IMR-90 (cell line): ENCODE data around the gene PSKH1. TPM values are rescaled to one million over a fixed set of nuclear protein-coding genes. Genes with fewer than 3 reads are reported as not detected.

Source experiments
- ATAC-seq: fragments of 200-7000 bp; cut with Tn5 transposase; 2 replicates; pipeline ENCODE4 v1.9.1; 2020; ENCODE audit warnings: low read depth, mild to moderate bottlenecking, moderate library complexity
- BruUV-seq: library from RNA; stranded (reverse); fragments of 400-500 nt; replicated peaks from 2 replicates; lab custom pipeline; 2021; lab: Mats Ljungman, UMichigan
- CTCF ChIA-PET: fragments of 300-600 bp; formaldehyde crosslinking; extraction: SDS; loops from one replicate; lab custom pipeline; 2021; ENCODE audit warnings: antibody characterized with exemption; lab: Yijun Ruan, JAX
- POLR2A ChIA-PET: fragments of 300-600 bp; sonication (Branson Sonifier 250); formaldehyde crosslinking; loops from one replicate; lab custom pipeline; 2022; ENCODE audit warnings: antibody characterized with exemption; ENCODE audit not compliant: unreplicated experiment; lab: Charles Lee
- DNase-seq: peaks from one replicate; pipeline ENCODE4 v3.0.0; 2013
- H2AFZ ChIP-seq: replicated peaks from 2 replicates; pipeline ENCODE3; 2013; ENCODE audit warnings: low read length, mild to moderate bottlenecking; ENCODE audit not compliant: poor library complexity
- H2AK5ac ChIP-seq: 2 replicates; pipeline ENCODE4 v1.6.1; 2013; ENCODE audit warnings: low read depth, low read length, inconsistent platforms
- H2AK9ac ChIP-seq: replicated peaks from 2 replicates; pipeline ENCODE3; 2013; ENCODE audit warnings: mild to moderate bottlenecking, low read depth, low read length, moderate library complexity; ENCODE audit not compliant: poor library complexity
- H2BK120ac ChIP-seq: 2 replicates; pipeline ENCODE4 v1.6.1; 2013; ENCODE audit warnings: low read depth, low read length, inconsistent platforms
- H2BK15ac ChIP-seq: 3 replicates; pipeline ENCODE4 v1.6.1; 2013; ENCODE audit warnings: low read depth, low read length, inconsistent platforms
- H2BK20ac ChIP-seq: 2 replicates; pipeline ENCODE4 v1.6.1; 2013; ENCODE audit warnings: low read depth, mild to moderate bottlenecking, inconsistent platforms, low read length, moderate library complexity
- H2BK5ac ChIP-seq: 2 replicates; pipeline ENCODE4 v1.6.1; 2013; ENCODE audit warnings: mild to moderate bottlenecking, low read depth, low read length, inconsistent platforms; ENCODE audit not compliant: poor library complexity, severe bottlenecking
- H3K14ac ChIP-seq: replicated peaks from 2 replicates; pipeline ENCODE4 v1.6.1; 2013; ENCODE audit warnings: low read depth, low read length, inconsistent platforms
- H3K18ac ChIP-seq: 2 replicates; pipeline ENCODE4 v1.6.1; 2013; ENCODE audit warnings: low read depth, low read length, control low read depth
- H3K23ac ChIP-seq: 2 replicates; pipeline ENCODE4 v1.6.1; 2013; ENCODE audit warnings: low read depth, low read length, inconsistent platforms
- H3K27ac ChIP-seq: 2 replicates; pipeline ENCODE4 v1.5.1; 2013; ENCODE audit warnings: mild to moderate bottlenecking, control low read depth, low read length; ENCODE audit not compliant: insufficient read depth
- H3K27me3 ChIP-seq: 2 replicates; pipeline ENCODE4 v1.6.1; 2013; ENCODE audit warnings: low read length; ENCODE audit not compliant: control insufficient read depth, insufficient read depth
- H3K36me3 ChIP-seq: 2 replicates; pipeline ENCODE4 v1.6.1; 2013; ENCODE audit warnings: low read length, mixed read lengths; ENCODE audit not compliant: control insufficient read depth, insufficient read depth
- H3K4ac ChIP-seq: 2 replicates; pipeline ENCODE4 v1.6.1; 2013; ENCODE audit warnings: low read depth, low read length, inconsistent platforms
- H3K4me1 ChIP-seq: 2 replicates; pipeline ENCODE4 v1.6.1; 2013; ENCODE audit warnings: low read length, mixed read lengths; ENCODE audit not compliant: control insufficient read depth, insufficient read depth
- H3K4me2 ChIP-seq: 2 replicates; pipeline ENCODE4 v1.6.1; 2013; ENCODE audit warnings: low read depth, mild to moderate bottlenecking, control low read depth, low read length, moderate library complexity
- H3K4me3 ChIP-seq: 2 replicates; pipeline ENCODE4 v1.5.1; 2013; ENCODE audit warnings: low read depth, mild to moderate bottlenecking, control low read depth, low read length, moderate library complexity; ENCODE audit not compliant: insufficient read depth
- H3K56ac ChIP-seq: 2 replicates; pipeline ENCODE4 v1.6.1; 2013; ENCODE audit warnings: low read length, inconsistent platforms; ENCODE audit not compliant: insufficient read depth; ENCODE audit errors: extremely low read depth
- H3K79me1 ChIP-seq, 2 experiments: 2 replicates each; pipeline ENCODE4 v1.6.1; 2013; ENCODE audit warnings: low read length in 2 of 2, inconsistent platforms in 1 of 2, low read depth in 1 of 2
- H3K9ac ChIP-seq: 2 replicates; pipeline ENCODE4 v1.6.1; 2013; ENCODE audit warnings: low read depth, low read length, control low read depth
- H3K9me1 ChIP-seq: 2 replicates; pipeline ENCODE4 v1.6.1; 2013; ENCODE audit warnings: low read length, inconsistent platforms; ENCODE audit not compliant: insufficient read depth
- H3K9me3 ChIP-seq: 2 replicates; pipeline ENCODE4 v1.6.1; 2013; ENCODE audit warnings: low read length; ENCODE audit not compliant: control insufficient read depth, insufficient read depth
- H4K20me1 ChIP-seq: 2 replicates; pipeline ENCODE4 v1.6.1; 2013; ENCODE audit warnings: low read length, inconsistent platforms; ENCODE audit not compliant: insufficient read depth
- H4K5ac ChIP-seq: 2 replicates; pipeline ENCODE4 v1.6.1; 2013; ENCODE audit warnings: mild to moderate bottlenecking, low read depth, low read length, control low read depth
- H4K8ac ChIP-seq, 2 experiments: 2 replicates each; pipeline ENCODE4 v1.6.1; 2013; ENCODE audit warnings: low read depth in 2 of 2, low read length in 2 of 2, control low read depth in 1 of 2, inconsistent platforms in 1 of 2
- H4K91ac ChIP-seq: 2 replicates; pipeline ENCODE4 v1.6.1; 2013; ENCODE audit warnings: low read depth, low read length, inconsistent platforms; ENCODE audit not compliant: insufficient read depth
- BHLHE40 ChIP-seq: fragments of 150-350 bp; IDR thresholded peaks from 2 replicates; pipeline ENCODE4 v1.6.1; 2016; ENCODE audit warnings: mild to moderate bottlenecking, low read depth, low read length
- CEBPB ChIP-seq: IDR thresholded peaks from 2 replicates; pipeline ENCODE4 v1.6.1; 2012; ENCODE audit warnings: low read depth, low read length, improper control_type of control experiment
- CHD1 ChIP-seq: IDR thresholded peaks from 2 replicates; pipeline ENCODE4 v1.6.1; 2012; ENCODE audit warnings: low read depth, low read length, improper control_type of control experiment
- CTCF ChIP-seq: conservative IDR thresholded peaks from 2 replicates; pipeline ENCODE4 v1.5.1; 2012; ENCODE audit warnings: mild to moderate bottlenecking, low read depth, low read length, improper control_type of control experiment
- MAFK ChIP-seq: IDR thresholded peaks from 2 replicates; pipeline ENCODE4 v1.6.1; 2012; ENCODE audit warnings: low read depth, low read length, improper control_type of control experiment
- MAZ ChIP-seq: IDR thresholded peaks from 2 replicates; pipeline ENCODE4 v1.6.1; 2012; ENCODE audit warnings: low read depth, mild to moderate bottlenecking, low read length, improper control_type of control experiment, moderate library complexity, borderline replicate concordance
- MXI1 ChIP-seq: IDR thresholded peaks from 2 replicates; pipeline ENCODE4 v1.6.1; 2012; ENCODE audit warnings: low read depth, mild to moderate bottlenecking, low read length, moderate library complexity, borderline replicate concordance
- POLR2A ChIP-seq: IDR thresholded peaks from 2 replicates; pipeline ENCODE4 v1.6.1; 2012; ENCODE audit warnings: mild to moderate bottlenecking, low read depth, low read length
- RAD21 ChIP-seq: IDR thresholded peaks from 2 replicates; pipeline ENCODE4 v1.6.1; 2012; ENCODE audit warnings: low read length, improper control_type of control experiment
- RCOR1 ChIP-seq: IDR thresholded peaks from 2 replicates; pipeline ENCODE4 v1.6.1; 2012; ENCODE audit warnings: mild to moderate bottlenecking, low read length, improper control_type of control experiment; ENCODE audit not compliant: insufficient replicate concordance
- RFX5 ChIP-seq: IDR thresholded peaks from 2 replicates; pipeline ENCODE4 v1.8.0; 2012; ENCODE audit warnings: low read depth, mild to moderate bottlenecking, low read length, moderate library complexity
- SMC3 ChIP-seq: fragments of 150-350 bp; IDR thresholded peaks from 2 replicates; pipeline ENCODE4 v1.6.1; 2016; ENCODE audit warnings: low read depth, mild to moderate bottlenecking, antibody characterized with exemption, low read length, moderate library complexity
- WGBS, 2 experiments: methylation state at CpG; one replicate each; pipeline versions ENCODE4 v1.1.5 to v1.1.7; 2013; ENCODE audit warnings: missing lambda C conversion rate in 2 of 2; ENCODE audit not compliant: insufficient read length in 1 of 2; ENCODE audit errors: extremely low coverage in 2 of 2; 5-methylcytosine and 5-hydroxymethylcytosine counted together
- dilution Hi-C: fragments of 300-500 bp; cut with HindIII; formaldehyde crosslinking; loops from one replicate; pipeline ENCODE4 v1.14.3; 2018; ENCODE audit warnings: low sequenced_read_pairs; ENCODE audit not compliant: unreplicated experiment
- in situ Hi-C: fragments of 300-500 bp; cut with MboI; formaldehyde crosslinking; loops from 3 replicates; pipeline ENCODE4 v1.14.3; 2019; ENCODE audit warnings: low sequenced_read_pairs, inconsistent platforms, mixed read lengths
- intact Hi-C: fragments of 100-400 bp; cut with micrococcal nuclease; formaldehyde crosslinking; loops from 2 replicates; pipeline ENCODE4 v1.10.0; 2022
- polyA plus RNA-seq, 3 experiments: library from polyadenylated mRNA; depleted of rRNA; stranded (reverse); fragments of >200 nt; gene quantifications; 2 replicates each; pipeline ENCODE4 v1.2.3, GENCODE V29; 2012; ENCODE audit warnings: low replicate concordance in 1 of 3
- total RNA-seq: library from RNA; depleted of rRNA; stranded (reverse); fragments of >200 nt; gene quantifications from 2 replicates; pipeline ENCODE4 v1.2.3, GENCODE V29; 2012
- TF ChIP-seq, protein P1 (sequence below): fragments of 150-350 bp; IDR thresholded peaks from 2 replicates; pipeline ENCODE4 v1.6.1; 2017; ENCODE audit warnings: mild to moderate bottlenecking, antibody characterized with exemption, low read length, low read depth
- TF ChIP-seq, protein P2 (sequence below): fragments of 150-350 bp; IDR thresholded peaks from 2 replicates; pipeline ENCODE4 v1.6.1; 2016; ENCODE audit warnings: low read depth, mild to moderate bottlenecking, low read length, moderate library complexity, borderline replicate concordance

The PSKH1 gene
- total and polyA plus RNA-seq, 2 of the 4 experiments (the other 2 are of a cell fraction), result 11.5 to 26.7 TPM

DNA sequence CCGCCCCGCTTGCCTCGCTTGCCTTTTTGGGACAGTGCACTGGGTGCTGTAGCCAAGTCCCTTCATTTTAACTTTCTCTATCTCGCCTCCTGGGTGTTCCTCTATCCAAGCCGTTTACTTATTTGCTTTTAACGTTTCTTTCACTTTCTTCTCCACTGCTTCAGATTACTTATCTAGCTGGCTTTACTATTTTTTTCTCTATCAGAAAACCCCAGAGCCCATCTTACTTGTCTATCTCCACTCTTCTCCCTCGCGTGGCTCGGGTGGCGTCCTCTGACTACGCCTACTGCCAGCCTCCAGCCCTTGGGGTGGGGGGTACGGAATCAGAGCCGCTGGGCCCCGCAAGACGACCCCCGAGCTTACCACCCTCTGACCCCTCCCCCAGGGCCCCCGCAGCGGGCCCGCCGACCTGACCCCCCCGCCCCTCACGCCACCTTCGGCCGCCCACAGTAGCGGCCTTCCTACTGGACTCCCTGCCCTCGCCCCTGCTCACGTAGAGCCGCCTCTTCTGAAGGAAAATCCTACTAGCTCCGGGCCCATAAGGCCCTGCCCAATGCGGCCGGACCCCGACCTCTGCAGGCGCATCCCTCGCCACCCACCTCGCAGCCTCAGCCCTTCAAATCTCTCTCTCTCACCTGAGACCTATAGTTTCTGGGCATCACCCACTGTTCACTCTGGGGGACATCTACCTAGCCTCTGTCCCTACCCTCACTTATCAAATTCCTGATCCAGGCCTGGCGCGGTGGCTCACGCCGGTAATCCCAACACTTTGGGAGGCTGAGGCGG, 76.4 kb downstream of the PSKH1 start:
- ATAC-seq (no peak; the same call in 1 of the 2 replicates), DNase-seq (no peak)
- POLR2A ChIA-PET, result no interaction called here
- Histone ChIP-seq H3K4me1 (peaks cover 25% of the 10 kb centered on the region), H3K4ac (peak overlapping the region; percentile 61), H3K23ac (no peak overlapping the region), H2AFZ (peak overlapping the region; percentile 96), H2AK9ac (peak overlapping the region; percentile 91), H3K36me3 (peaks cover 8% of the 10 kb centered on the region), H3K4me2 (peak overlapping the region; percentile 88), H3K9ac (peak overlapping the region; percentile 43), H3K4me3 (peak overlapping the region; percentile 100), H2BK15ac (peak overlapping the region; percentile 95; the same call in 1 of the 3 replicates), H2BK120ac (peak overlapping the region; percentile 35), H3K14ac (peak overlapping the region; percentile 39; the same call in 1 of the 2 replicates), H4K5ac (peak overlapping the region; percentile 84), H3K9me3 (no peaks in the 10 kb centered on the region), H3K79me1 (peaks cover 11 to 38% of the 10 kb centered on the region in 2 experiments), H3K27me3 (no peaks in the 10 kb centered on the region), H3K9me1 (peaks cover 27% of the 10 kb centered on the region), H3K27ac (peak overlapping the region; percentile 60), H3K18ac (peak overlapping the region; percentile 38), H2BK20ac (no peak overlapping the region), H3K56ac (no peak overlapping the region), H4K91ac (peak overlapping the region; percentile 69; the same call in 1 of the 2 replicates), H2BK5ac (peak overlapping the region; percentile 9), H4K20me1 (peaks cover 33% of the 10 kb centered on the region), H4K8ac (peak overlapping the region; percentile 93 to 96), H2AK5ac (peak overlapping the region; percentile 42; the same call in 1 of the 2 replicates)
- WGBS, 2 experiments, result 61% methylated on average over 17 of the region's 40 CpGs; no CpG with 5 or more reads in 1 of the 2 experiments
- in situ Hi-C loops, result no loop called here
- BruUV-seq, result no TSS peak
- CTCF ChIA-PET, result no interaction called here
- intact Hi-C loops, result loop anchor here (10.0 kb wide), 1 partner anchor 255 kb away; no protein-coding TSS in a partner anchor
- dilution Hi-C loops, result no loop called here
- TF ChIP-seq BHLHE40 (no peak), POLR2A (no peak), MAFK (no peak), MAZ (no peak), RCOR1 (no peak), SMC3 (no peak), MXI1 (no peak), CTCF (no peak), RAD21 (no peak), CEBPB (no peak), CHD1 (no peak), RFX5 (no peak)
- TF ChIP-seq, protein P1, sequence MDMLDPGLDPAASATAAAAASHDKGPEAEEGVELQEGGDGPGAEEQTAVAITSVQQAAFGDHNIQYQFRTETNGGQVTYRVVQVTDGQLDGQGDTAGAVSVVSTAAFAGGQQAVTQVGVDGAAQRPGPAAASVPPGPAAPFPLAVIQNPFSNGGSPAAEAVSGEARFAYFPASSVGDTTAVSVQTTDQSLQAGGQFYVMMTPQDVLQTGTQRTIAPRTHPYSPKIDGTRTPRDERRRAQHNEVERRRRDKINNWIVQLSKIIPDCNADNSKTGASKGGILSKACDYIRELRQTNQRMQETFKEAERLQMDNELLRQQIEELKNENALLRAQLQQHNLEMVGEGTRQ, result no peak
- TF ChIP-seq, protein P2, sequence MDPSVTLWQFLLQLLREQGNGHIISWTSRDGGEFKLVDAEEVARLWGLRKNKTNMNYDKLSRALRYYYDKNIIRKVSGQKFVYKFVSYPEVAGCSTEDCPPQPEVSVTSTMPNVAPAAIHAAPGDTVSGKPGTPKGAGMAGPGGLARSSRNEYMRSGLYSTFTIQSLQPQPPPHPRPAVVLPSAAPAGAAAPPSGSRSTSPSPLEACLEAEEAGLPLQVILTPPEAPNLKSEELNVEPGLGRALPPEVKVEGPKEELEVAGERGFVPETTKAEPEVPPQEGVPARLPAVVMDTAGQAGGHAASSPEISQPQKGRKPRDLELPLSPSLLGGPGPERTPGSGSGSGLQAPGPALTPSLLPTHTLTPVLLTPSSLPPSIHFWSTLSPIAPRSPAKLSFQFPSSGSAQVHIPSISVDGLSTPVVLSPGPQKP, result no peak
